GM18951 (cell line): ENCODE data around the gene MECP2.
"Not testable (repeated sequence)": the region's sequence is repeated elsewhere in the genome, so short reads cannot be mapped to it uniquely, and the experiment has no call there.

ENCODE experiments used
- POLR2A ChIP-seq: IDR thresholded peaks from 4 replicates; pipeline ENCODE4 v1.6.1; 2011; ENCODE audit warnings: mild to moderate bottlenecking; ENCODE audit not compliant: insufficient read length, insufficient read depth; ENCODE audit errors: extremely low read depth
- in situ Hi-C: fragments of 300-500 bp; cut with MboI; formaldehyde crosslinking; loops from one replicate; pipeline ENCODE4 v1.12.0; 2022; ENCODE audit warnings: low sequenced_read_pairs, mixed read lengths, inconsistent platforms; ENCODE audit not compliant: unreplicated experiment

Gene MECP2

GRCh38 chrX:154097589-154098541 lies at the start of gene MECP2:
MECP2 (minus strand) TSS chrX:154097717.
- TF ChIP-seq POLR2A, result peak; percentile 39
- in situ Hi-C loops, result no loop called here

GRCh38 chrX:154144010-154144409 lies 46.5 kb upstream of the MECP2 start, which contains the start of gene OPN1LW:
OPN1LW (plus strand) TSS chrX:154144243; CDS start chrX:154144284, 41 bp downstream.
- in situ Hi-C loops, result not testable (repeated sequence)

- TF ChIP-seq POLR2A, result no peak
- in situ Hi-C loops, result no loop called here
These were observed 45.6 kb upstream of the MECP2 start for GRCh38 chrX:154142950-154143745.

GRCh38 chrX:154142386-154142785 lies 44.9 kb upstream of the MECP2 start:
- no peak for TF ChIP-seq POLR2A
- in situ Hi-C loops, result no loop called here

GRCh38 chrX:154140742-154141141 lies 43.2 kb upstream of the MECP2 start:
- in situ Hi-C loops, result no loop called here
- TF ChIP-seq POLR2A, result no peak

- in situ Hi-C loops, result no loop called here
- no peak for TF ChIP-seq POLR2A
These were observed 42.7 kb upstream of the MECP2 start for GRCh38 chrX:154140206-154140605.

- TF ChIP-seq POLR2A, result no peak
- in situ Hi-C loops, result no loop called here
These were observed 41.3 kb upstream of the MECP2 start for GRCh38 chrX:154138857-154139256.

- TF ChIP-seq POLR2A, result no peak
- in situ Hi-C loops, result no loop called here
These were observed 39.2 kb upstream of the MECP2 start for GRCh38 chrX:154136627-154137161.

GRCh38 chrX:154135458-154136229 lies 38.1 kb upstream of the MECP2 start:
- in situ Hi-C loops, result no loop called here

GRCh38 chrX:154132366-154132765 lies 34.8 kb upstream of the MECP2 start:
- in situ Hi-C loops, result no loop called here
- no peak for TF ChIP-seq POLR2A

More at GRCh38 chrX:154135458-154136229, 38.1 kb upstream of the MECP2 start:
- no peak for TF ChIP-seq POLR2A

GRCh38 chrX:154131955-154132354 lies 34.4 kb upstream of the MECP2 start:
- in situ Hi-C loops, result no loop called here
- TF ChIP-seq POLR2A, result no peak

GRCh38 chrX:154126101-154126500 lies 28.6 kb upstream of the MECP2 start:
- no peak for TF ChIP-seq POLR2A
- in situ Hi-C loops, result no loop called here
